H9 (cell line): Measurements from ENCODE around the gene KCNMB1. TPM values are rescaled to one million over a fixed set of nuclear protein-coding genes. Genes with fewer than 3 reads are reported as not detected.

Experiments
- DNase-seq: peaks from one replicate; pipeline ENCODE4 v3.0.0-alpha.2; 2017
- H2AFZ ChIP-seq: one replicate; pipeline ENCODE4 v1.6.1; 2013; ENCODE audit warnings: mild to moderate bottlenecking, low read length, control low read depth, moderate library complexity
- H2AK5ac ChIP-seq: 2 replicates; pipeline ENCODE4 v1.6.1; 2013; ENCODE audit warnings: low read length, control low read depth, mixed read lengths; ENCODE audit not compliant: insufficient read length
- H2BK120ac ChIP-seq: one replicate; pipeline ENCODE4 v1.6.1; 2013; ENCODE audit warnings: low read depth, mild to moderate bottlenecking, low read length, control low read depth, inconsistent platforms; ENCODE audit not compliant: poor library complexity, severe bottlenecking
- H2BK12ac ChIP-seq: 2 replicates; pipeline ENCODE4 v1.6.1; 2013; ENCODE audit warnings: low read length, control low read depth, mixed read lengths, low read depth; ENCODE audit not compliant: insufficient read length
- H2BK15ac ChIP-seq: 2 replicates; pipeline ENCODE4 v1.6.1; 2013; ENCODE audit warnings: low read depth, low read length, control low read depth
- H2BK20ac ChIP-seq: one replicate; pipeline ENCODE4 v1.6.1; 2013; ENCODE audit warnings: low read depth, mild to moderate bottlenecking, low read length, control low read depth, inconsistent platforms; ENCODE audit not compliant: poor library complexity, severe bottlenecking
- H2BK5ac ChIP-seq: 2 replicates; pipeline ENCODE4 v1.6.1; 2013; ENCODE audit warnings: low read length, control low read depth, mixed read lengths; ENCODE audit not compliant: insufficient read length
- H3K14ac ChIP-seq: 2 replicates; pipeline ENCODE4 v1.6.1; 2013; ENCODE audit warnings: low read length, control low read depth; ENCODE audit not compliant: insufficient read depth
- H3K18ac ChIP-seq: 2 replicates; pipeline ENCODE4 v1.6.1; 2013; ENCODE audit warnings: low read depth, mild to moderate bottlenecking, mixed read lengths, low read length, control low read depth; ENCODE audit not compliant: insufficient read length
- H3K23ac ChIP-seq: 2 replicates; pipeline ENCODE4 v1.6.1; 2013; ENCODE audit warnings: low read length, control low read depth, mixed read lengths, low read depth; ENCODE audit not compliant: insufficient read length
- H3K23me2 ChIP-seq: 2 replicates; pipeline ENCODE4 v1.6.1; 2013; ENCODE audit warnings: low read depth, mild to moderate bottlenecking, mixed read lengths, low read length, control low read depth; ENCODE audit not compliant: insufficient read length, poor library complexity, severe bottlenecking
- H3K27ac ChIP-seq: 2 replicates; pipeline ENCODE4 v1.5.1; 2013; ENCODE audit warnings: low read length, control low read depth, mixed read lengths, low read depth; ENCODE audit not compliant: insufficient read length
- H3K27me3 ChIP-seq: 2 replicates; pipeline ENCODE4 v1.6.1; 2013; ENCODE audit warnings: low read length, control low read depth, inconsistent platforms; ENCODE audit not compliant: insufficient read depth
- H3K4ac ChIP-seq: 2 replicates; pipeline ENCODE4 v1.6.1; 2013; ENCODE audit warnings: low read depth, mild to moderate bottlenecking, control low read depth, inconsistent platforms, low read length, moderate library complexity
- H3K4me1 ChIP-seq: 2 replicates; pipeline ENCODE4 v1.6.1; 2013; ENCODE audit warnings: low read length, control low read depth, inconsistent platforms; ENCODE audit not compliant: insufficient read depth
- H3K4me2 ChIP-seq: 2 replicates; pipeline ENCODE4 v1.6.1; 2013; ENCODE audit warnings: low read length, control low read depth, mixed read lengths; ENCODE audit not compliant: insufficient read length, insufficient read depth
- H3K56ac ChIP-seq: 2 replicates; pipeline ENCODE4 v1.6.1; 2013; ENCODE audit warnings: low read depth, mild to moderate bottlenecking, mixed read lengths, low read length, control low read depth; ENCODE audit not compliant: insufficient read length
- H3K79me1 ChIP-seq: 2 replicates; pipeline ENCODE4 v1.6.1; 2013; ENCODE audit warnings: low read depth, mild to moderate bottlenecking, moderate library complexity, low read length, control low read depth, inconsistent platforms; ENCODE audit not compliant: insufficient read depth, poor library complexity, severe bottlenecking
- H3K79me2 ChIP-seq: 2 replicates; pipeline ENCODE4 v1.6.1; 2013; ENCODE audit warnings: low read length, control low read depth, inconsistent platforms; ENCODE audit not compliant: insufficient read depth
- H3K9ac ChIP-seq: 2 replicates; pipeline ENCODE4 v1.6.1; 2013; ENCODE audit warnings: low read length, control low read depth, mixed read lengths; ENCODE audit not compliant: insufficient read length; ENCODE audit errors: extremely low read depth
- H3K9me3 ChIP-seq: one replicate; pipeline ENCODE4 v1.6.1; 2013; ENCODE audit warnings: low read depth, low read length, inconsistent platforms; ENCODE audit not compliant: control insufficient read depth
- H3T11ph ChIP-seq: one replicate; pipeline ENCODE4 v1.6.1; 2013; ENCODE audit warnings: mild to moderate bottlenecking, low read length, control low read depth, inconsistent platforms
- H4K20me1 ChIP-seq: one replicate; pipeline ENCODE4 v1.6.1; 2013; ENCODE audit not compliant: control insufficient read depth, insufficient read length, insufficient read depth
- H4K5ac ChIP-seq: 2 replicates; pipeline ENCODE4 v1.6.1; 2013; ENCODE audit warnings: low read depth, mild to moderate bottlenecking, mixed read lengths, low read length, control low read depth; ENCODE audit not compliant: insufficient read length
- H4K8ac ChIP-seq: replicated peaks from 2 replicates; pipeline ENCODE4 v1.6.1; 2013; ENCODE audit warnings: low read length, control low read depth, mixed read lengths, low read depth; ENCODE audit not compliant: insufficient read length
- H4K91ac ChIP-seq: 2 replicates; pipeline ENCODE4 v1.6.1; 2013; ENCODE audit warnings: low read depth, mild to moderate bottlenecking, moderate library complexity, mixed read lengths, low read length, control low read depth; ENCODE audit not compliant: insufficient read length
- H3K27ac Mint-ChIP-seq, 3 experiments: 2 replicates in 2 of 3; 3 replicates in 1 of 3; pipeline ENCODE4 v1.8.0; 2020 to 2021; ENCODE audit warnings: mixed read lengths in 3 of 3, mild to moderate bottlenecking in 1 of 3, moderate library complexity in 1 of 3
- H3K27me3 Mint-ChIP-seq: 2 replicates; pipeline ENCODE4 v1.8.0; 2021; ENCODE audit warnings: low read depth, mild to moderate bottlenecking, moderate library complexity, mixed read lengths
- H3K36me3 Mint-ChIP-seq, 3 experiments: 2 replicates in 2 of 3; 3 replicates in 1 of 3; pipeline ENCODE4 v1.8.0; 2020 to 2021; ENCODE audit warnings: low read depth in 3 of 3, mixed read lengths in 3 of 3; ENCODE audit not compliant: insufficient read depth in 1 of 3
- H3K4me1 Mint-ChIP-seq, 2 experiments: 2 replicates each; pipeline ENCODE4 v1.8.0; 2020; ENCODE audit warnings: mixed read lengths in 2 of 2
- H3K4me3 Mint-ChIP-seq, 2 experiments: 2 replicates in 1 of 2; 3 replicates in 1 of 2; pipeline ENCODE4 v1.8.0; 2020 to 2021; ENCODE audit warnings: mild to moderate bottlenecking in 2 of 2, mixed read lengths in 2 of 2, moderate library complexity in 1 of 2
- H3K9me3 Mint-ChIP-seq, 2 experiments: 2 replicates in 1 of 2; 3 replicates in 1 of 2; pipeline ENCODE4 v1.8.0; 2020; ENCODE audit warnings: mild to moderate bottlenecking in 2 of 2, mixed read lengths in 2 of 2, moderate library complexity in 1 of 2
- WGBS: extraction: QIAGEN DNeasy Blood & Tissue Kit; methylation state at CpG from one replicate; pipeline ENCODE4 v1.1.7; 2013; ENCODE audit warnings: missing lambda C conversion rate, low lambda C conversion rate, mixed read lengths; ENCODE audit not compliant: insufficient read length; ENCODE audit errors: extremely low coverage; 5-methylcytosine and 5-hydroxymethylcytosine counted together
- total RNA-seq: library from RNA; stranded (reverse); gene quantifications from 2 replicates; pipeline ENCODE4 v1.2.1, GENCODE V29; 2021
- TF ChIP-seq, protein P1 (sequence below): fragments of 200-600 bp; sonication (generic); conservative IDR thresholded peaks from 3 replicates; pipeline ENCODE4 v1.8.0; 2021; ENCODE audit warnings: antibody characterized with exemption, mild to moderate bottlenecking

Gene KCNMB1
- total RNA-seq, 1 experiment from 2014 or later: 0.28 TPM

DNA sequence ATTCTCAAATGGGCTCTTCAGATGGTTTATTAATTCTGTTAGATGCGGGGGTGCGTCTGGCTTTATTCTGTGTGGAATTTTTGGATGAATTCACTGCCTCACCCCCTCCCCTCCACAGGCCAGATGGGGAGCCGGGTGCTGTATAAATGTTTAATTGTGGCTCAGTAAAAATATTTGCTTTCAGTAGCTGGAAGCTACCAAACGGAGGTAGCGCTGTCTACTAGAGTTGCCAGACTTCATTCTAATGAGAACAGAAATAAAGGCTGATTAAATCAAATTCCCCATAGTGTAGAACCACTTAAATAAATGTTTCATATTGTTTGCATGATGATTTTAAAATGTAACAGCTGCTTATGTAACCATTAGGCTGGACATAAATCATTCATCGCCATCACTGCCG is 34.5 kb upstream of the KCNMB1 start:
- no peaks in the 10 kb centered on the region for H3K23me2 ChIP-seq
- no peaks in the 10 kb centered on the region for H3K79me1 ChIP-seq
- no peak overlapping the region for H4K8ac ChIP-seq
- TF ChIP-seq, protein P1, sequence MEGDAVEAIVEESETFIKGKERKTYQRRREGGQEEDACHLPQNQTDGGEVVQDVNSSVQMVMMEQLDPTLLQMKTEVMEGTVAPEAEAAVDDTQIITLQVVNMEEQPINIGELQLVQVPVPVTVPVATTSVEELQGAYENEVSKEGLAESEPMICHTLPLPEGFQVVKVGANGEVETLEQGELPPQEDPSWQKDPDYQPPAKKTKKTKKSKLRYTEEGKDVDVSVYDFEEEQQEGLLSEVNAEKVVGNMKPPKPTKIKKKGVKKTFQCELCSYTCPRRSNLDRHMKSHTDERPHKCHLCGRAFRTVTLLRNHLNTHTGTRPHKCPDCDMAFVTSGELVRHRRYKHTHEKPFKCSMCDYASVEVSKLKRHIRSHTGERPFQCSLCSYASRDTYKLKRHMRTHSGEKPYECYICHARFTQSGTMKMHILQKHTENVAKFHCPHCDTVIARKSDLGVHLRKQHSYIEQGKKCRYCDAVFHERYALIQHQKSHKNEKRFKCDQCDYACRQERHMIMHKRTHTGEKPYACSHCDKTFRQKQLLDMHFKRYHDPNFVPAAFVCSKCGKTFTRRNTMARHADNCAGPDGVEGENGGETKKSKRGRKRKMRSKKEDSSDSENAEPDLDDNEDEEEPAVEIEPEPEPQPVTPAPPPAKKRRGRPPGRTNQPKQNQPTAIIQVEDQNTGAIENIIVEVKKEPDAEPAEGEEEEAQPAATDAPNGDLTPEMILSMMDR: no peak
- H2BK5ac ChIP-seq: no peak overlapping the region
- Mint-ChIP-seq H3K27me3 (no peaks in the 10 kb centered on the region; the same call in 1 of the 2 replicates), H3K27ac (no peak overlapping the region; a peak in 1 of 7 replicates), H3K9me3 (no peaks in the 10 kb centered on the region), H3K4me1 (peaks cover 13 to 22% of the 10 kb centered on the region in 2 experiments), H3K4me3 (no peak overlapping the region), H3K36me3 (no peaks in the 10 kb centered on the region)
- no peak overlapping the region for H2BK12ac ChIP-seq
- H3K4ac ChIP-seq: no peak overlapping the region
- no peak overlapping the region for H3T11ph ChIP-seq
- H4K91ac ChIP-seq: no peak overlapping the region
- no peaks in the 10 kb centered on the region for H4K20me1 ChIP-seq
- no peak overlapping the region for H4K5ac ChIP-seq
- no peak overlapping the region for H3K23ac ChIP-seq
- H3K27ac ChIP-seq: no peak overlapping the region
- H3K14ac ChIP-seq: no peak overlapping the region
- H3K56ac ChIP-seq: no peak overlapping the region
- no peaks in the 10 kb centered on the region for H3K9me3 ChIP-seq
- no peak overlapping the region for H3K9ac ChIP-seq
- no peak overlapping the region for H2AFZ ChIP-seq
- no peak overlapping the region for H2AK5ac ChIP-seq
- H3K4me2 ChIP-seq: no peak overlapping the region
- H3K4me1 ChIP-seq: no peaks in the 10 kb centered on the region
- no peaks in the 10 kb centered on the region for H3K27me3 ChIP-seq
- no peaks in the 10 kb centered on the region for H3K79me2 ChIP-seq
- no peak overlapping the region for H2BK15ac ChIP-seq
- H2BK120ac ChIP-seq: no peak overlapping the region
- no peak overlapping the region for H3K18ac ChIP-seq
- no peak overlapping the region for H2BK20ac ChIP-seq
- no CpG with 5 or more reads among the region's 7 CpGs for WGBS
- no peak for DNase-seq
